HCT116 (cell line): ENCODE results near the gene HASPIN.

Source experiments
- POLR2A ChIP-seq: IDR thresholded peaks from 2 replicates; pipeline ENCODE4 v1.7.0; 2011; ENCODE audit warnings: borderline replicate concordance; ENCODE audit not compliant: insufficient read depth, insufficient read length; ENCODE audit errors: extremely low read depth
- RAD21 ChIP-seq: IDR thresholded peaks from 2 replicates; pipeline ENCODE4 v1.6.1; 2012; ENCODE audit warnings: low read depth, mild to moderate bottlenecking
- TF ChIP-seq, protein P1 (sequence below), 3 experiments: fragments of 200-600 bp in 1 of 3; sonication (generic) in 1 of 3; IDR thresholded peaks in 2 of 3; conservative IDR thresholded peaks in 1 of 3; 2 replicates each; pipeline ENCODE4 v1.5.1; 2012 to 2017; ENCODE audit warnings: low read depth in 2 of 3, low read length in 2 of 3, antibody characterized with exemption in 1 of 3, borderline replicate concordance in 1 of 3, control low read depth in 1 of 3, mild to moderate bottlenecking in 1 of 3, mixed read lengths in 1 of 3, mixed run types in 1 of 3, moderate library complexity in 1 of 3; ENCODE audit not compliant: insufficient read depth in 1 of 3
- TF ChIP-seq, protein P2 (sequence below): IDR thresholded peaks from 2 replicates; pipeline ENCODE4 v1.6.1; 2012

DNA sequence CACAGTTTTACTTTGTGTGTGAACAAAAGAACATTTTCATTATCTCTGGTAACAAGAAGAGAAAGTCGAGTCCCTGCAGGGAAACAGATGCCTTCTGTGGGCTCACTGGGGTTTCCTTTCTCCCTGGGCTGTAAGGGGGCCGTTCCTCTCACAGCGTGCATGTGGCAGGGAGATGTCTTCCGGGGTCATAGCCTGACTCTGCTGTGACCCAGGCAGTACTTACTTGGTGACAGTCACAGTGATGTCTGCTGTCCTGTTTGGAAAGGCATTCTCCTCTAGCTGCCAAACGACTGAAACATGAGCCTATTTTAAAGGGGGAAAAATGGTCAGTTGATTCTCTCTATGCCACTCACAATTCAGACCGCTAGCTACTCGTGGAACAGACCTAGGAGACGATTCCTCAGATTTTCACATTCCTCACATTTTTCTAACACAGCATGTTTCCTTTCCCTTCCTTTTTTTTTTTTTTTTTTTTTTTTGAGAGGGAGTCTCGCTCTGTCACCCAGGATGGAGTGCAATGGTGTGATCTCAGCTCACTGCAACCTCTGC is 7.3 kb downstream of the HASPIN start:
- TF ChIP-seq, protein P1, sequence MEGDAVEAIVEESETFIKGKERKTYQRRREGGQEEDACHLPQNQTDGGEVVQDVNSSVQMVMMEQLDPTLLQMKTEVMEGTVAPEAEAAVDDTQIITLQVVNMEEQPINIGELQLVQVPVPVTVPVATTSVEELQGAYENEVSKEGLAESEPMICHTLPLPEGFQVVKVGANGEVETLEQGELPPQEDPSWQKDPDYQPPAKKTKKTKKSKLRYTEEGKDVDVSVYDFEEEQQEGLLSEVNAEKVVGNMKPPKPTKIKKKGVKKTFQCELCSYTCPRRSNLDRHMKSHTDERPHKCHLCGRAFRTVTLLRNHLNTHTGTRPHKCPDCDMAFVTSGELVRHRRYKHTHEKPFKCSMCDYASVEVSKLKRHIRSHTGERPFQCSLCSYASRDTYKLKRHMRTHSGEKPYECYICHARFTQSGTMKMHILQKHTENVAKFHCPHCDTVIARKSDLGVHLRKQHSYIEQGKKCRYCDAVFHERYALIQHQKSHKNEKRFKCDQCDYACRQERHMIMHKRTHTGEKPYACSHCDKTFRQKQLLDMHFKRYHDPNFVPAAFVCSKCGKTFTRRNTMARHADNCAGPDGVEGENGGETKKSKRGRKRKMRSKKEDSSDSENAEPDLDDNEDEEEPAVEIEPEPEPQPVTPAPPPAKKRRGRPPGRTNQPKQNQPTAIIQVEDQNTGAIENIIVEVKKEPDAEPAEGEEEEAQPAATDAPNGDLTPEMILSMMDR (IDR thresholded peaks at IDR 0.05 in 2 of 3, conservative IDR thresholded peaks at IDR 0.05 in 1 of 3; ENCODE audit: borderline replicate concordance in 1 of 3, insufficient read depth in 1 of 3, low read depth in 2 of 3, low read length in 2 of 3), result no peak
- TF ChIP-seq, protein P2, sequence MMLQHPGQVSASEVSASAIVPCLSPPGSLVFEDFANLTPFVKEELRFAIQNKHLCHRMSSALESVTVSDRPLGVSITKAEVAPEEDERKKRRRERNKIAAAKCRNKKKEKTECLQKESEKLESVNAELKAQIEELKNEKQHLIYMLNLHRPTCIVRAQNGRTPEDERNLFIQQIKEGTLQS, result no peak
- TF ChIP-seq POLR2A, result no peak
- no peak for TF ChIP-seq RAD21
